Measurements from ENCODE around the gene SLC22A16.
A peak's percentile ranks its signal among the peaks of the same experiment; 100 is the strongest.
"Not testable (repeated sequence)": the region's sequence is repeated elsewhere in the genome, so short reads cannot be mapped to it uniquely, and the experiment has no call there.

SLC22A16 gene

GRCh38 chr6:110488606-110489190 is 12.3 kb upstream of the SLC22A16 start:
- no peak for DNase-seq

- DNase-seq = not testable (repeated sequence)
Measured at GRCh38 chr6:110487968-110488381, 11.6 kb upstream of the SLC22A16 start.

GRCh38 chr6:110486756-110487155 is 10.3 kb upstream of the SLC22A16 start:
- DNase-seq = no peak

GRCh38 chr6:110485491-110485890 is 9.1 kb upstream of the SLC22A16 start:
- DNase-seq = no peak

GRCh38 chr6:110484321-110484720 is 7.9 kb upstream of the SLC22A16 start:
- DNase-seq = peak; percentile 32

GRCh38 chr6:110482774-110483400 is 6.5 kb upstream of the SLC22A16 start:
- no peak for DNase-seq

- no peak for DNase-seq
Measured at GRCh38 chr6:110481081-110481480, 4.7 kb upstream of the SLC22A16 start.

GRCh38 chr6:110475066-110475653 is 1.3 kb downstream of the SLC22A16 start:
- peak; percentile 59 for DNase-seq

GRCh38 chr6:110474500-110474899 is 1.9 kb downstream of the SLC22A16 start:
- DNase-seq = no peak

- no peak for DNase-seq
Measured at GRCh38 chr6:110472739-110473138, 3.7 kb downstream of the SLC22A16 start.

GRCh38 chr6:110471726-110472365 is 4.6 kb downstream of the SLC22A16 start:
- DNase-seq = peak; percentile 64

GRCh38 chr6:110468731-110469130 is 7.7 kb downstream of the SLC22A16 start:
- DNase-seq = no peak

- peak; percentile 100 for DNase-seq
Measured at GRCh38 chr6:110467566-110468140, 8.8 kb downstream of the SLC22A16 start.

- DNase-seq = no peak
Measured at GRCh38 chr6:110462884-110463481, 13.4 kb downstream of the SLC22A16 start.

- peak; percentile 63 for DNase-seq
Measured at GRCh38 chr6:110461376-110461775, 15.0 kb downstream of the SLC22A16 start.

GRCh38 chr6:110459137-110459536 is 17.3 kb downstream of the SLC22A16 start:
- no peak for DNase-seq

- peak; percentile 36 for DNase-seq
Measured at GRCh38 chr6:110458476-110458875, 17.9 kb downstream of the SLC22A16 start.

- peak; percentile 73 for DNase-seq
Measured at GRCh38 chr6:110457567-110458175, 18.7 kb downstream of the SLC22A16 start.

- no peak for DNase-seq
Measured at GRCh38 chr6:110456694-110457093, 19.7 kb downstream of the SLC22A16 start.

- no peak for DNase-seq
Measured at GRCh38 chr6:110449541-110449895, 26.9 kb downstream of the SLC22A16 start.

GRCh38 chr6:110448846-110449540 is 27.4 kb downstream of the SLC22A16 start:
- no peak for DNase-seq

- DNase-seq = no peak
Measured at GRCh38 chr6:110447761-110448160, 28.7 kb downstream of the SLC22A16 start.

Measured in hematopoietic multipotent progenitor cell treated with erythropoietin and hydrocortisone succinate and interleukin-3 and kit ligand, for 8 days (in vitro differentiated cells).